ENCODE measurements around the gene FAM114A1.

FAM114A1 gene

GRCh38 chr4:38993683-38994082, 126.1 kb downstream of the FAM114A1 start:
- in situ Hi-C loops (cut with MboI; ENCODE audit: low sequenced_read_pairs) = no loop called here

DNA sequence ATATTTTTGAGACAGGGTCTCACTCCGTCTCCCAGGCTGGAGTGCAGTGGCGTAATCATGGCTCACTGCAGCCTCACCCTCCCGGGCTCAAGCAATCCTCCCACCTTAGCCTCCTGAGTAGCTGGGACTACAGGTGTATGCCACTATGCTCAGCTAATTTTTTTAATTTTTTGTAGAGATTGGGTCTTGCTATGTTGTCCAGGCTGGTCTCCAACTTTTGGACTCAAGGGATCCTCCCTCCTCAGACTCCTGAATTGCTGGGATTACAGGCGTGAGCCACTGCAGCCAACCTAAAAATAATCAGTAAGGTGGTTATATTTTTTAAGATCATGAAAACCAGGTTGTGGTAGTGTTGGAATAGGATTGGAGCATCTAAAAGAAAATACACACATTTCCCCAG, 126.5 kb downstream of the FAM114A1 start:
- in situ Hi-C loops (cut with MboI; ENCODE audit: low sequenced_read_pairs) = no loop called here
